NCI-H510A treated with DMSO at 0.1 percent for 48 hours (cell line): ENCODE results near the gene ZSCAN31.
"Not testable (repeated sequence)": the region's sequence is repeated elsewhere in the genome, so short reads cannot be mapped to it uniquely, and the experiment has no call there.

ENCODE experiments used
- DNase-seq: peaks from one replicate; lab custom pipeline; 2025; lab: John Stamatoyannopoulos, UW

ZSCAN31 gene

GRCh38 chr6:28335564-28336283, at the start of gene ZSCAN31:
ZSCAN31 (minus strand) TSS chr6:28336148; CDS start chr6:28329683, 6,465 bp downstream.
- DNase-seq: no peak

- no peak for DNase-seq
These were observed 48.2 kb upstream of the ZSCAN31 start for GRCh38 chr6:28384143-28384533.

DNA sequence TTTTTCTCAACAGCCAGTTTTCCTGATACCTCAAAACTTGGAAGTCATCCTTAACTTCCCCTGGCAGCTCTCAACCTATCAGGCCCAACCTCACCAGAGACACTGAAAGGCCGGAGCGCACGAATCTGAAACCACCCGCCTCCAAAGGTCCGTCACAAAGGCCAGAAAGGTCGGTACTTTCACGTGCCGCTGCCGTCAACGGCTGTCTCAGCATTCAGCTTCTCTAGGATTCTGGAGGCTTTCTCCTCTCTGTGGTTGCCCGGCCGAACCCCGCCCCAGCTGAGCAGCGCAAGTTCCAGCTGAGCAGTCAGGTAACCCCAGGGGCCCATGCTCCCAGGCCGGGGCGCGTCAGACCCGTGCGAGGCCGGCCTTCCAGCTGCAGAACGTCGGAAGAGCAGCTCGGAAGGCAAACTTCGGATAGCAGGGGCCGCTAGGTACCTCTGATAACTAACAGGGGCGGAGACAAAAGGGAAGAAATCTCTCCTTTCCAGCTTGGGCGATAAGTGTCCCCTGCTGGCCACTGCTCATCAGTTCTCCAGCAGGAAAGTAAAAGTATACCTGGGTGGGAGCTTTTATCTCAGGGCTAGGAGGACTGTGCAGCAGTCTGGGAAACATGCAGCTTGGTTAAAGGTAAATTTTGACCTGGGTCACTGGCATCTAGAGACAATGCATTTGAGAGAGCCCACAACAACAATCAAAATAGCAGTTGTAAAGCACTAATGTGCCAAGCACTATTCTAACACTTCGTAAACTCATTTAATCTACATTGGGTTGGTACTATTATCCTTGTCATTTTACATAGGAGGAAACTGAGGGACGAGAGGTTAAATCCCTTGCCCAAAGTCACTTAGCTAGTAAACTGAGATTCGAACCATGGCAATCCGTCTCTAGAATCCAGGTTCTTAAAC, 47.5 kb upstream of the ZSCAN31 start:
- no peak for DNase-seq

- no peak for DNase-seq
These were observed 44.4 kb upstream of the ZSCAN31 start for GRCh38 chr6:28380381-28380780.

DNA sequence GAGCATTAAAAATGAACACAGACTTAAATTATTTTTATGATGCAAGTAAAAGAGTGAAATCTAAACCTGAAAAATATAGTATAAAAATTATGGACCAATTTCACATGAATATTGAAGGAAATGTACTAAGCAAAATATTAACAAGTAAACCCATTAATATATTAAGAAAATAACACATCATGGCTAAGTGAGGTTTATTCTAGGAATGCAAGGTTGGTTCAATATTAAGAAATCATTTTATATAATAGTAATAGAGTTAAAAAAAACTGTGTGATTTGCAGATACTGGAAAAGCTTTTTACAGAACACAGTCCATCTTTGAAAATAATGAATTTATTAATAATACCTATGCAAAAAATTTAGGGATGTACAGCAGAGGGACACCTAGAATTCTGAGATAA, 42.7 kb upstream of the ZSCAN31 start:
- DNase-seq: no peak

DNA sequence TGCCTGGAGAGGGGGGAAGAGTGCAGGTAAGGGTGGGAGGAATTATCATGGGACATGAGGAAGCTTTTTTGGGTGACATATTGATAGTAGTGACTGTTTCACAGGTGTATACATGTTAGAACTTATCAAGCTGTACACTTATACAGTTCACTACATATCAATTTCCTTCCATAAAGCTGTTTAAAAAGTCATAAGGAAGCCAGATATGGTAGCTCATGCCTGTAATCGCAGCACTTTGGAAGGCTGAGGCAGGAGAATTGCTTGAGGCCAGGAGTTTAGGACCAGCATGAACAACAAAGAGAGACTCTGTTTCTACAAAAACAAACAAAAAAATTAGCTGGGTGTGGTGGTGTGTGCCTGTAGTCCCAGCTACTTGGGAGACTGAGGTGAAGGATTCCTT, 41.9 kb upstream of the ZSCAN31 start:
- no peak for DNase-seq

GRCh38 chr6:28373925-28374324, 38.0 kb upstream of the ZSCAN31 start:
- DNase-seq: no peak

- DNase-seq: no peak
These were observed 35.9 kb upstream of the ZSCAN31 start for GRCh38 chr6:28371706-28372451.

- DNase-seq: no peak
These were observed 35.3 kb upstream of the ZSCAN31 start for GRCh38 chr6:28371280-28371679.

DNA sequence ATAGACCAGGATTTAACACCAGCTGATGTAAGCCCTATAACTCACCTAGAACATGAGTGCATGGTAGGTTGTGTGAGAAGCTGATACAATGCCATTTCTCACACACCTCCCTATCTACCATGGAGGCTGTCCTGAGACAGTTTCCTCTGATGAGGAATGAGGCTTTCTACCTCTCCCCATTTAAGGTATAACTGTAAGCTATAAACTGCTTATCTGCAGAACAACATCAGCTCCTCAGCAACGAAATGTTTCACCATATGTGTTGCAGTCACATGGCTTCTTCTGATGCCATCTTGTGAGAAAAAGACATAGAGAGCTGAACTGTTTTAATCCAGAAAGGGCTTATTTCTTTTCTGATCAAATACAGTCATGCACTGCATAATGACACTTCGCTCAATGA, 34.5 kb upstream of the ZSCAN31 start:
- DNase-seq: no peak

DNA sequence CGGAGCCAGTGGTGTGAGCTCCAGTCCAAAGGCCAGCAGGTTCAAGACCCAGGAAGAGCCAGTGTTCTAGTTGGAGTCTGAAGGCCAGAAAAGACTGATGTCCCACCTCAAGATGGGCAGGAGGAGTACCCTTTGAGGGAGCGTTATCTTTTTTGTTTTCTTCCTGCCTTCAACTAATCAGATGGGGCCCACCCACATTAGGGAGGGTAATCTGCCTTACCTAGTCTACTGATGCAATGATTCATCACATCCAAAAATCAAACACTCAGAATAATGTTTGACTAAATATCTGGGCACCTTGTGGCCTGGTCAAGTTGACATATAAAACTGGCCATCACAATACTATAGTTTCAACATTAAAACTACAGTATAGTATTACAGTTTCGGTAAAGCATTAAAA, 33.5 kb upstream of the ZSCAN31 start:
- no peak for DNase-seq

DNA sequence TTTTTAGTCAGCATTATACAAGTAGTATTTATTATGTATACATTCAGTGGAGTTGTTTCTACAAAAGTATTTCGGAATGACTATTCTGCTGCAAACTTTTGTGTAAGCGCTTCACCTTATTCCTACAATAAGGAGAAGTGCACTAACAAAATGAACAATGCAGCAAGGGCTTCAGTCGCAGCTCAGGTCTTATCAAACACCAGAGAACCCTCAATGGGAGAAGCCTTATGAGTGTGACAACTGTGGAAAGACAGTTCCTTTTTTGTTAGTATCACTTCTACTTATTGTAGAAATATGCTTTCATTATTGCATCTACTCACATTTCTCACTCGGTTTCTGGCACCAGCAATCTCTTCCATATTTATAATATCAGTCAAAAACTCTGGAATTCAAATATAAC, 32.6 kb upstream of the ZSCAN31 start:
- DNase-seq: no peak

DNA sequence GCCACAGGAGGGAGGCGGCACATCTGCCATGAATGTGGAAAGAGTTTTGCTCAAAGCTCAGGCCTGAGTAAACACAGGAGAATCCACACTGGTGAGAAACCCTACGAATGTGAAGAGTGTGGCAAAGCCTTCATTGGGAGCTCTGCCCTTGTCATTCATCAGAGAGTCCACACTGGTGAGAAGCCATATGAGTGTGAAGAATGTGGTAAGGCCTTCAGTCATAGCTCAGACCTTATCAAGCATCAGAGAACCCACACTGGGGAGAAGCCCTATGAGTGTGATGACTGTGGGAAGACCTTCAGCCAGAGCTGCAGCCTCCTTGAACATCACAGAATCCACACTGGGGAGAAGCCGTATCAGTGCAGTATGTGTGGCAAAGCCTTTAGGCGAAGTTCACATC, 29.6 kb upstream of the ZSCAN31 start:
- not testable (repeated sequence) for DNase-seq

- DNase-seq: no peak
These were observed 25.0 kb upstream of the ZSCAN31 start for GRCh38 chr6:28360961-28361360.

DNA sequence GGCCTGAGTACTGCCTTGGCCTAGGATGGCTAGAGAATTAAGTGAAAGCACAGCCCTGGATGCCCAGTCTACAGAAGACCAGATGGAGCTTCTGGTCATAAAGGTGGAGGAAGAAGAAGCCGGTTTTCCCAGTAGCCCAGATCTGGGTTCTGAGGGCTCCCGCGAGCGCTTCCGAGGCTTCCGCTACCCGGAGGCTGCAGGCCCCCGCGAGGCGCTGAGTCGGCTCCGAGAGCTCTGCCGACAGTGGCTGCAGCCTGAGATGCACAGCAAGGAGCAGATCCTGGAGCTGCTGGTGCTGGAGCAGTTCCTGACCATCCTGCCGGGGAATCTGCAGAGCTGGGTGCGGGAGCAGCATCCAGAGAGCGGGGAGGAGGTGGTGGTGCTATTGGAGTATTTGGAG, 23.6 kb upstream of the ZSCAN31 start:
- not testable (repeated sequence) for DNase-seq

GRCh38 chr6:28357036-28357435, 21.1 kb upstream of the ZSCAN31 start:
- DNase-seq: no peak

DNA sequence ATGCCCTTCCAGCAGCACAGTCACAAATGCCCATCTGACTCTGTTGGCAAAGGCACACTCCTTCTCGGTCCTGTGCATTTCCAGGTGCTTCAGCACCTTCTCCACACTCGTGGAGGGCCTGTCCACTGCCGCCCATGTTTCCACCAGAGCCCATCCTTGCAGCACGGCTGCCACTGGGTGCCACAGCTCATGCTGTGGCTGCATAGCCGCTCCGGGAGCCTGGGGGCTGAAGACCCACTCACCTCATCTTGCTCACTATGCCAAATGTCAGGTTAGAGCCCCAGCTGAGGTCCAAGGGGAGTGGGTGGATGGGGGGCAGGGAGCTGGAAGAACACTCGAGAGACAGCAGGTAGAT, 20.7 kb upstream of the ZSCAN31 start:
- DNase-seq: no peak

GRCh38 chr6:28355743-28356665, 20.1 kb upstream of the ZSCAN31 start:
- DNase-seq: peak; percentile 90

- no peak for DNase-seq
These were observed 19.0 kb upstream of the ZSCAN31 start for GRCh38 chr6:28354688-28355554.

DNA sequence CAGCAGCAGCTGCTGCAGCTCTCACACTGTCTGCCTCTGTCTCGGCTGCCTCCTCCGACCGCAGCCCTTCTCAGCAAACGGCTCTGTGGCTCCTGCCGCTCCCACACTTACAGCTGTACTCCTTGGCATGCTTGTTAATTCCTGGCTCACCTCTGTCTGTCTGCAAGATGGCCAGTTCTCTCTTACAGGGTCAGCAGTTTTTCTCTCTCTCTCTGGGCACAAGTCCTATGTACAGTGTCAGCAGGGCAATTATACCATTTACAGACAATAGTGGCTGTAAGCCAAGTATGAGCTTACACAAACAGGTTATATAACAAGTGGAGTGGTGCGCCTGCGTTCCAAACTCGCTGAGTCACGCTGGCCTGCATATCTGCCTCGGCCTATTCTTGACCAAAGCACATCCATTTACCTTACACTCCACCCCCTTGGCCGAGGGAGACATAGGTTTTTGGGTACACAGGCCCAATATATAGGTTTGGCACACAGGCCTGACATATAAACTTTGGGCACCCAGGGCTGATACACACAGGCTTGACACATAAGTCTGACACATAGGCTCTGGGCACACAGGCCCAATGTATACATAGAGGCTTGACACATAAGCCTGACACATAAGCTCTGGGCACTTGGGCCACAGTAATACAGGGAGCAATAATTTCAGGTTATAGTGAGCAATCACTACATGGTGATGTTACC, 18.2 kb upstream of the ZSCAN31 start:
- DNase-seq: peak; percentile 44
